HepG2 (cell line): ENCODE results near the gene NOTCH4. TPM values are rescaled to one million over a fixed set of nuclear protein-coding genes. Genes with fewer than 3 reads are reported as not detected.
A peak's percentile ranks its signal among the peaks of the same experiment; 100 is the strongest.

Source experiments
- BORCS8-MEF2B ChIP-seq: sonication (generic); formaldehyde crosslinking; IDR thresholded peaks from 2 replicates; pipeline ENCODE4 v1.8.0; 2022; ENCODE audit warnings: mild to moderate bottlenecking, missing genetic modification reagents
- CEBPB ChIP-seq: IDR thresholded peaks from 2 replicates; pipeline ENCODE4 v1.6.1; 2011; ENCODE audit warnings: low read depth, low read length, improper control_type of control experiment, borderline replicate concordance
- ETV6 ChIP-seq: sonication (generic); formaldehyde crosslinking; conservative IDR thresholded peaks from 2 replicates; pipeline ENCODE4 v1.4.0; 2020; ENCODE audit warnings: missing genetic modification reagents
- HMGA1 ChIP-seq: sonication (generic); formaldehyde crosslinking; conservative IDR thresholded peaks from 2 replicates; pipeline ENCODE4 v1.4.0; 2020; ENCODE audit warnings: missing genetic modification reagents
- MXI1 ChIP-seq: IDR thresholded peaks from 3 replicates; pipeline ENCODE4 v1.6.1; 2012; ENCODE audit warnings: low read depth, low read length, inconsistent platforms, borderline replicate concordance
- MYNN ChIP-seq: sonication (generic); formaldehyde crosslinking; IDR thresholded peaks from 2 replicates; pipeline ENCODE4 v1.4.0; 2020; ENCODE audit warnings: mild to moderate bottlenecking, low read depth, missing genetic modification reagents
- NFYC ChIP-seq: IDR thresholded peaks from 2 replicates; pipeline ENCODE4 v1.6.1; 2016; ENCODE audit warnings: missing genetic modification reagents, missing compliant biosample characterization
- REL ChIP-seq: sonication (generic); formaldehyde crosslinking; conservative IDR thresholded peaks from 2 replicates; pipeline ENCODE4 v1.8.0; 2022; ENCODE audit warnings: mild to moderate bottlenecking, missing genetic modification reagents, moderate library complexity
- REPIN1 ChIP-seq: sonication (generic); formaldehyde crosslinking; IDR thresholded peaks from 2 replicates; pipeline ENCODE4 v1.8.0; 2022; ENCODE audit warnings: missing genetic modification reagents, low read depth, mild to moderate bottlenecking, borderline replicate concordance
- RXRB ChIP-seq: IDR thresholded peaks from 2 replicates; pipeline ENCODE4 v1.6.1; 2016; ENCODE audit warnings: borderline replicate concordance, missing genetic modification reagents, missing compliant biosample characterization
- SRY ChIP-seq: sonication (generic); formaldehyde crosslinking; IDR thresholded peaks from 2 replicates; pipeline ENCODE4 v1.8.0; 2022; ENCODE audit warnings: mild to moderate bottlenecking, missing genetic modification reagents
- TFE3 ChIP-seq: IDR thresholded peaks from 2 replicates; pipeline ENCODE4 v1.6.1; 2016
- YEATS4 ChIP-seq: sonication (generic); formaldehyde crosslinking; IDR thresholded peaks from 2 replicates; pipeline ENCODE4 v1.4.0; 2020; ENCODE audit warnings: missing genetic modification reagents, borderline replicate concordance
- ZBTB3 ChIP-seq: sonication (generic); formaldehyde crosslinking; IDR thresholded peaks from 2 replicates; pipeline ENCODE4 v1.4.0; 2020; ENCODE audit warnings: low read depth, mild to moderate bottlenecking, moderate library complexity, missing genetic modification reagents, borderline replicate concordance
- ZBTB42 ChIP-seq: sonication (generic); formaldehyde crosslinking; IDR thresholded peaks from 2 replicates; pipeline ENCODE4 v1.5.0; 2020; ENCODE audit warnings: mild to moderate bottlenecking, missing genetic modification reagents
- ZMYM3 ChIP-seq: sonication (generic); formaldehyde crosslinking; IDR thresholded peaks from 2 replicates; pipeline ENCODE4 v1.5.1; 2020; ENCODE audit warnings: mild to moderate bottlenecking, missing genetic modification reagents
- ZNF33B ChIP-seq: sonication (generic); formaldehyde crosslinking; IDR thresholded peaks from 2 replicates; pipeline ENCODE4 v1.5.1; 2020; ENCODE audit warnings: mild to moderate bottlenecking, missing genetic modification reagents
- ZNF556 ChIP-seq: sonication (generic); formaldehyde crosslinking; IDR thresholded peaks from 2 replicates; pipeline ENCODE4 v1.4.0; 2020; ENCODE audit warnings: mild to moderate bottlenecking, missing genetic modification reagents, borderline replicate concordance
- ZNF629 ChIP-seq: sonication (generic); formaldehyde crosslinking; conservative IDR thresholded peaks from 2 replicates; pipeline ENCODE4 v1.5.0; 2020; ENCODE audit warnings: missing genetic modification reagents
- ZNF720 ChIP-seq: sonication (generic); formaldehyde crosslinking; IDR thresholded peaks from 2 replicates; pipeline ENCODE4 v1.4.0; 2020; ENCODE audit warnings: missing genetic modification reagents
- ZNF788 ChIP-seq: sonication (generic); formaldehyde crosslinking; IDR thresholded peaks from 2 replicates; pipeline ENCODE4 v1.5.0; 2020; ENCODE audit warnings: mild to moderate bottlenecking, missing genetic modification reagents, borderline replicate concordance
- ZNF850 ChIP-seq: sonication (generic); formaldehyde crosslinking; conservative IDR thresholded peaks from 2 replicates; pipeline ENCODE4 v1.9.0; 2021; ENCODE audit warnings: mild to moderate bottlenecking, missing genetic modification reagents
- ZNF891 ChIP-seq: sonication (generic); formaldehyde crosslinking; IDR thresholded peaks from 2 replicates; pipeline ENCODE4 v1.5.0; 2020; ENCODE audit warnings: mild to moderate bottlenecking, missing genetic modification reagents
- ZSCAN21 ChIP-seq: sonication (generic); formaldehyde crosslinking; IDR thresholded peaks from 2 replicates; pipeline ENCODE4 v1.8.0; 2022; ENCODE audit warnings: mild to moderate bottlenecking, missing genetic modification reagents, moderate library complexity, borderline replicate concordance
- polyA plus RNA-seq, 8 experiments: library from polyadenylated mRNA; depleted of rRNA in 3 of 8; stranded (reverse) in 7 of 8; unstranded in 1 of 8; fragments of >200 nt; fragmentation: Illumina TruSeq in 4 of 8; extraction: Trizol in 4 of 8; gene quantifications; 2 replicates each; pipeline versions ENCODE4 v1.2.1 to v1.2.3, GENCODE V29; 2011 to 2016; ENCODE audit warnings: low read depth in 4 of 8, missing spikeins in 1 of 8, mixed read lengths in 1 of 8; ENCODE audit not compliant: insufficient read depth in 1 of 8
- total RNA-seq, 5 experiments: library from RNA; depleted of rRNA; stranded (reverse); fragments of >200 nt; fragmentation: Illumina TruSeq; extraction: Trizol; gene quantifications; 2 replicates each; pipeline ENCODE4 v1.2.3, GENCODE V29; 2016; ENCODE audit warnings: low read depth in 1 of 5
- TF ChIP-seq, protein P1 (sequence below): sonication (generic); formaldehyde crosslinking; IDR thresholded peaks from 2 replicates; pipeline ENCODE4 v1.5.1; 2020; ENCODE audit warnings: missing genetic modification reagents, mild to moderate bottlenecking, borderline replicate concordance
- TF ChIP-seq, protein P2 (sequence below): sonication (generic); formaldehyde crosslinking; IDR thresholded peaks from 2 replicates; pipeline ENCODE4 v1.4.0; 2020; ENCODE audit warnings: missing genetic modification reagents

The NOTCH4 gene
- total and polyA plus RNA-seq, 2 of the 13 experiments (the other 11 are each of a cell fraction or from before 2014, with no cell fraction given) = 0.51 to 0.83 TPM

GRCh38 chr6:32154514-32155161 lies 69.2 kb downstream of the NOTCH4 start (continued):
- no peak for TF ChIP-seq TFE3
- TF ChIP-seq MXI1 = peak; percentile 81
- no peak for TF ChIP-seq ZNF556
- peak; percentile 39; the same call in 1 of the 2 replicates for TF ChIP-seq NFYC (CRISPR knock-in tag)
- TF ChIP-seq ZNF629 (CRISPR knock-in tag) = no peak
- no peak for TF ChIP-seq ZBTB3 (CRISPR knock-in tag)
- no peak for TF ChIP-seq ETV6
- TF ChIP-seq ZNF33B (CRISPR knock-in tag) = peak; percentile 43; the same call in 1 of the 2 replicates
- TF ChIP-seq REPIN1 = no peak
- TF ChIP-seq ZNF720 (CRISPR knock-in tag) = no peak; the same call in 1 of the 2 replicates
- 0 out of 2 replicates have a peak, but pooled peaks have one; percentile 31 for TF ChIP-seq ZNF788 (CRISPR knock-in tag)
- no peak for TF ChIP-seq YEATS4 (CRISPR knock-in tag)
- no peak for TF ChIP-seq CEBPB
- TF ChIP-seq, protein P1, sequence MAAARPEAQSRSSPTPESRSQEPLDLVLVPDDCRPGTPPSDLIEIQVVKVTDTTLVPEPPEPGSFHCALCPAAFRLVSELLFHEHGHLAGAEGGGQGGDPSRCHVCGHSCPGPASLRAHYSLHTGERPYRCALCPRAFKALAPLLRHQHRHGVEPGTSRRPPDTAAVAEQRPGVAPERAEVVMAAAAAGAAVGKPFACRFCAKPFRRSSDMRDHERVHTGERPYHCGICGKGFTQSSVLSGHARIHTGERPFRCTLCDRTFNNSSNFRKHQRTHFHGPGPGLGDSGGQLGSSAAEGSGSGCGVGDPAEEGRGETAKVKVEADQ = no peak
- TF ChIP-seq SRY (CRISPR knock-in tag) = peak; percentile 14; the same call in 1 of the 2 replicates
- TF ChIP-seq ZMYM3 (CRISPR knock-in tag) = peak; percentile 79
- TF ChIP-seq, protein P2, sequence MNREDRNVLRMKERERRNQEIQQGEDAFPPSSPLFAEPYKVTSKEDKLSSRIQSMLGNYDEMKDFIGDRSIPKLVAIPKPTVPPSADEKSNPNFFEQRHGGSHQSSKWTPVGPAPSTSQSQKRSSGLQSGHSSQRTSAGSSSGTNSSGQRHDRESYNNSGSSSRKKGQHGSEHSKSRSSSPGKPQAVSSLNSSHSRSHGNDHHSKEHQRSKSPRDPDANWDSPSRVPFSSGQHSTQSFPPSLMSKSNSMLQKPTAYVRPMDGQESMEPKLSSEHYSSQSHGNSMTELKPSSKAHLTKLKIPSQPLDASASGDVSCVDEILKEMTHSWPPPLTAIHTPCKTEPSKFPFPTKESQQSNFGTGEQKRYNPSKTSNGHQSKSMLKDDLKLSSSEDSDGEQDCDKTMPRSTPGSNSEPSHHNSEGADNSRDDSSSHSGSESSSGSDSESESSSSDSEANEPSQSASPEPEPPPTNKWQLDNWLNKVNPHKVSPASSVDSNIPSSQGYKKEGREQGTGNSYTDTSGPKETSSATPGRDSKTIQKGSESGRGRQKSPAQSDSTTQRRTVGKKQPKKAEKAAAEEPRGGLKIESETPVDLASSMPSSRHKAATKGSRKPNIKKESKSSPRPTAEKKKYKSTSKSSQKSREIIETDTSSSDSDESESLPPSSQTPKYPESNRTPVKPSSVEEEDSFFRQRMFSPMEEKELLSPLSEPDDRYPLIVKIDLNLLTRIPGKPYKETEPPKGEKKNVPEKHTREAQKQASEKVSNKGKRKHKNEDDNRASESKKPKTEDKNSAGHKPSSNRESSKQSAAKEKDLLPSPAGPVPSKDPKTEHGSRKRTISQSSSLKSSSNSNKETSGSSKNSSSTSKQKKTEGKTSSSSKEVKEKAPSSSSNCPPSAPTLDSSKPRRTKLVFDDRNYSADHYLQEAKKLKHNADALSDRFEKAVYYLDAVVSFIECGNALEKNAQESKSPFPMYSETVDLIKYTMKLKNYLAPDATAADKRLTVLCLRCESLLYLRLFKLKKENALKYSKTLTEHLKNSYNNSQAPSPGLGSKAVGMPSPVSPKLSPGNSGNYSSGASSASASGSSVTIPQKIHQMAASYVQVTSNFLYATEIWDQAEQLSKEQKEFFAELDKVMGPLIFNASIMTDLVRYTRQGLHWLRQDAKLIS (CRISPR knock-in tag) = no peak
- TF ChIP-seq ZNF850 (CRISPR knock-in tag) = no peak
- TF ChIP-seq ZSCAN21 (CRISPR knock-in tag) = peak; percentile 29; the same call in 1 of the 2 replicates
- no peak for TF ChIP-seq HMGA1 (CRISPR knock-in tag)
- no peak for TF ChIP-seq MYNN
- no peak for TF ChIP-seq ZNF891 (CRISPR knock-in tag)
- TF ChIP-seq RXRB (CRISPR knock-in tag) = no peak
- TF ChIP-seq REL = peak; percentile 43; the same call in 1 of the 2 replicates
- 0 out of 2 replicates have a peak, but pooled peaks have one; percentile 21 for TF ChIP-seq BORCS8-MEF2B
- no peak for TF ChIP-seq ZBTB42
